Activated CD4-positive, alpha-beta T cell treated with anti-CD3 and anti-CD28 coated beads for 36 hours (primary cell): ENCODE data around the gene SMCO2. TPM values are rescaled to one million over a fixed set of nuclear protein-coding genes. Genes with fewer than 3 reads are reported as not detected.
A peak's percentile ranks its signal among the peaks of the same experiment; 100 is the strongest.

ENCODE experiments used
- ATAC-seq: fragments of 200-7000 bp; cut with Tn5 transposase; one replicate; pipeline ENCODE4 v1.10.0; 2021; ENCODE audit warnings: mild to moderate bottlenecking, moderate library complexity
- CTCF ChIA-PET: fragments of 350-600 bp; sonication (Branson Sonifier 250); formaldehyde crosslinking; loops from one replicate; lab custom pipeline; 2021; ENCODE audit warnings: antibody characterized with exemption; lab: Charles Lee
- POLR2A ChIA-PET: fragments of 350-600 bp; sonication (Branson Sonifier 250); formaldehyde crosslinking; loops from one replicate; lab custom pipeline; 2021; ENCODE audit warnings: antibody characterized with exemption, inconsistent platforms; lab: Charles Lee
- DNase-seq: peaks from one replicate; pipeline ENCODE4 v3.0.0-alpha.2; 2020
- H3K27ac Mint-ChIP-seq: one replicate; pipeline ENCODE4 v1.8.0; 2021; ENCODE audit warnings: mixed read lengths
- H3K27me3 Mint-ChIP-seq: one replicate; pipeline ENCODE4 v1.8.0; 2021; ENCODE audit warnings: mixed read lengths
- H3K36me3 Mint-ChIP-seq: one replicate; pipeline ENCODE4 v1.8.0; 2021; ENCODE audit warnings: low read depth, mixed read lengths
- H3K4me1 Mint-ChIP-seq: one replicate; pipeline ENCODE4 v1.8.0; 2021; ENCODE audit warnings: mixed read lengths
- H3K4me3 Mint-ChIP-seq: one replicate; pipeline ENCODE4 v1.8.0; 2021; ENCODE audit warnings: mild to moderate bottlenecking, moderate library complexity, mixed read lengths
- H3K9me3 Mint-ChIP-seq: one replicate; pipeline ENCODE4 v1.8.0; 2021; ENCODE audit warnings: low read depth, mixed read lengths
- intact Hi-C, 2 experiments: fragments of 100-400 bp; cut with DNase I in 1 of 2; cut with micrococcal nuclease in 1 of 2; formaldehyde crosslinking; loops; one replicate each; pipeline versions ENCODE4 v1.14.2 to v1.15.1; 2022 to 2024; cut with DNase I, micrococcal nuclease
- total RNA-seq, 2 experiments: library from RNA; stranded (reverse); gene quantifications; one replicate each; pipeline ENCODE4 v1.2.3, GENCODE V29; 2021

SMCO2 gene
- total RNA-seq, 2 experiments from 2014 or later: 0.23 TPM; not detected in 1

- Mint-ChIP-seq H3K36me3 (no peaks in the 10 kb centered on the region), H3K9me3 (no peaks in the 10 kb centered on the region), H3K4me1 (peaks cover 7% of the 10 kb centered on the region), H3K27me3 (peaks cover 9% of the 10 kb centered on the region), H3K4me3 (no peak overlapping the region), H3K27ac (no peak overlapping the region)
- ATAC-seq (no peak), DNase-seq (no peak)
- ChIA-PET CTCF (interaction anchor here (0.5 to 1.4 kb wide), 2 partner anchors 19 to 568 kb away, joined by 3 to 6 read pairs; no protein-coding TSS in a partner anchor), POLR2A (interaction anchor here (0.6 kb wide), 1 partner anchor 66 kb away, joined by 7 read pairs; no protein-coding TSS in a partner anchor)
- intact Hi-C loops: no loop called here
Measured at GRCh38 chr12:27453421-27453820, 6.9 kb downstream of the SMCO2 start.

DNA sequence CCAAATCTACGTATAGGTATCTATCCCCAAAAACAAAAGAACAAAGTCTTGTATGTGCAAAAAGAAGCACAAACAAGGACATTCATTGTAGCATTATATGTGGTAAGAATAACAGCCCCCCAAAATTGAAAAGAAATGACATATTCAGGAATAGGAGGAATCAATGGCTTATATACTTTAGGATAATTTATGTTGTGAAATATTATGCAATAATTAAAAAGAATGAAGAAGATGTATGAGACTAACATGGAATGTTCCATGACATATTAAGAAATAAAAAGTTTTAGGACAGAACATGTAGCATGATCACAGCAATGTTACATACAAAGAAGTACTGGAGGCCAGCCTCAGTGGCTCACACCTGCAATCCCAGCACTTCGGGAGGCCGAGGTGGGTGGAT is 9.1 kb downstream of the SMCO2 start:
- H3K4me1 Mint-ChIP-seq: peaks cover 20% of the 10 kb centered on the region
- intact Hi-C loops: no loop called here
- H3K4me3 Mint-ChIP-seq: no peak overlapping the region
- no peaks in the 10 kb centered on the region for H3K36me3 Mint-ChIP-seq
- peaks cover 12% of the 10 kb centered on the region for H3K27me3 Mint-ChIP-seq
- CTCF ChIA-PET: interaction anchor here (0.6 kb wide), 1 partner anchor 19 kb away, joined by 3 read pairs; no protein-coding TSS in a partner anchor
- H3K9me3 Mint-ChIP-seq: peaks cover 2% of the 10 kb centered on the region
- no peak for ATAC-seq
- no peak overlapping the region for H3K27ac Mint-ChIP-seq
- POLR2A ChIA-PET: no interaction called here
- DNase-seq: no peak

- peaks cover 8% of the 10 kb centered on the region for H3K27me3 Mint-ChIP-seq
- DNase-seq (no peak), ATAC-seq (no peak)
- peaks cover 31% of the 10 kb centered on the region for H3K4me1 Mint-ChIP-seq
- peaks cover 2% of the 10 kb centered on the region for H3K9me3 Mint-ChIP-seq
- intact Hi-C loops: no loop called here
- ChIA-PET CTCF (interaction anchor here (0.5 kb wide), 1 partner anchor 16 kb away, joined by 3 read pairs; no protein-coding TSS in a partner anchor), POLR2A (no interaction called here)
- no peak overlapping the region for H3K27ac Mint-ChIP-seq
- H3K36me3 Mint-ChIP-seq: no peaks in the 10 kb centered on the region
- no peak overlapping the region for H3K4me3 Mint-ChIP-seq
Measured at GRCh38 chr12:27456618-27457017, 10.1 kb downstream of the SMCO2 start.

GRCh38 chr12:27460471-27460978 is 14.0 kb downstream of the SMCO2 start:
- Mint-ChIP-seq H3K4me3 (peak overlapping the region; percentile 46), H3K4me1 (peaks cover 57% of the 10 kb centered on the region), H3K27me3 (peaks cover 11% of the 10 kb centered on the region), H3K27ac (peak overlapping the region; percentile 44), H3K9me3 (peaks cover 2% of the 10 kb centered on the region), H3K36me3 (no peaks in the 10 kb centered on the region)
- intact Hi-C loops: loop anchor here in 1 of 2 experiments (1.0 to 5.0 kb wide), 3 partner anchors 38 to 362 kb away; no protein-coding TSS in a partner anchor
- peak; percentile 65 for DNase-seq
- ChIA-PET CTCF (interaction anchor here (1.0 kb wide), 1 partner anchor 10 kb away, joined by 6 read pairs; no protein-coding TSS in a partner anchor), POLR2A (no interaction called here)
- peak; percentile 71 for ATAC-seq

GRCh38 chr12:27462151-27462694 is 15.7 kb downstream of the SMCO2 start:
- Mint-ChIP-seq H3K9me3 (peaks cover 4% of the 10 kb centered on the region), H3K4me3 (no peak overlapping the region), H3K27me3 (peaks cover 14% of the 10 kb centered on the region), H3K4me1 (peaks cover 54% of the 10 kb centered on the region), H3K27ac (no peak overlapping the region), H3K36me3 (no peaks in the 10 kb centered on the region)
- DNase-seq: peak; percentile 35
- intact Hi-C loops: loop anchor here (2.0 to 5.0 kb wide), 3 partner anchors 37 to 713 kb away; no protein-coding TSS in a partner anchor
- ATAC-seq: peak; percentile 51
- CTCF ChIA-PET: interaction anchor here (1.0 to 1.1 kb wide), 2 partner anchors 19 to 255 kb away, joined by 3 to 5 read pairs; no protein-coding TSS in a partner anchor
- POLR2A ChIA-PET: no interaction called here

DNA sequence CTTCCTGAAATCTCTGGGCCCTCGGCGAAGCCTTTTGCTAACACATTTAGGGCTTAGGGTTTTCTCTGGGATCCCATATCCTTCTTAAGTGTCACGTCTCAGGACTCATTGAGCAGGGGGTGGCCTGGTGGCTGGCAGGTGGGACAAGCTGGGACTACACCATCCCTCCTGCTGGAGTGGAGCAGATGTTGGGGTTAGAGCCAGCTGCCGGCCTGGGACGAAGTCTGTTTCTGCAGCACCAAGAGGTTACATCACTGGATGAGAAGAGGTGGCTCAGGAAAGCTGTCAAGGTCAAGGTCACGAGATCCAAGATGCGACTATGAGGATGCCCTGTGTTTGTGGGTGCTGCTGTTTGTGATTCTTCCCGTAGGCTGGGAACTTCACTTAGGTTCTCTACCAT is 16.3 kb downstream of the SMCO2 start:
- peaks cover 50% of the 10 kb centered on the region for H3K4me1 Mint-ChIP-seq
- CTCF ChIA-PET: interaction anchor here (0.5 to 1.1 kb wide), 2 partner anchors 9 to 19 kb away, joined by 3 to 5 read pairs; no protein-coding TSS in a partner anchor
- POLR2A ChIA-PET: no interaction called here

DNA sequence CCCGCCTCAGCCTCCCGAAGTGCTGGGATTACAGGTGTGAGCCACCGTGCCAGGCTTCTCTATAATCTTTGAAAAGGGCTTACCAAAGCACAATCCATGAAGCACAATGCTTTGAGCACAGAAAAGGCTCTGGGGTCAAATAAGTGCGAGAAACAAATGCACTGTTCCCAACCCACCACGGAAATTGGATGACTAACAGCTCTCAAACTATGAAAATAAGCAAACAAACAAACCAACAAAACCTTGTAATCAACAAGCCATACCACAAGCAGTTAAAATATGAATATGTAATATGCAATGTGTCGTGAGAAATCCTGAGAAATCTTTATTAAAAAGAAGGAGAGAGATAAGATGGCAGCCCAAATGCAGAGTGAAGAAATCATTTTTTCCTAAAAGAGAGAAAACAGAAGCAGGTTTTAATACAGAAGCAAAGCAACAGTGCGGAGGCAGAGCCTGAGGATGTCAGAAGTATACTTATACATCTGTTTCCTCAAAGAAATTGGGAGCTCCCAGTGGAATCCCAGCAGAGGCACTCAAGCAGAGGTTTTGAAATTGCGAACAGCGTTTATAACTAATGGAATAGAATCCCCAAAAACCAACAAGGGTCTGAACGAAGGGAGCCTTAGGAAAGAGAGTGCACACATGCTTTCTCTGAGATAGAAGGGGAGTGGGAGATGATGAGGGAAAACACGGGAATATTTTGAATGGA is 17.1 kb downstream of the SMCO2 start:
- ATAC-seq: no peak
- Mint-ChIP-seq H3K36me3 (no peaks in the 10 kb centered on the region), H3K27ac (no peak overlapping the region), H3K9me3 (peaks cover 4% of the 10 kb centered on the region), H3K4me3 (no peak overlapping the region), H3K27me3 (peaks cover 11% of the 10 kb centered on the region), H3K4me1 (peaks cover 50% of the 10 kb centered on the region)
- CTCF ChIA-PET: interaction anchor here (0.5 to 1.3 kb wide), 3 partner anchors 9 to 29 kb away, joined by 3 to 4 read pairs (median 4); no protein-coding TSS in a partner anchor
- intact Hi-C loops: loop anchor here (2.0 to 5.0 kb wide), 3 partner anchors 35 to 715 kb away; no protein-coding TSS in a partner anchor
- POLR2A ChIA-PET: interaction anchor here (1.2 kb wide), 1 partner anchor 60 kb away, joined by 3 read pairs; the partner anchor contains the start of gene PPFIBP1
- DNase-seq: no peak

More for the DNA sequence above, 16.3 kb downstream of the SMCO2 start:
- H3K27ac Mint-ChIP-seq: no peak overlapping the region
- H3K4me3 Mint-ChIP-seq: no peak overlapping the region
- H3K27me3 Mint-ChIP-seq: peaks cover 11% of the 10 kb centered on the region
- intact Hi-C loops: loop anchor here (2.0 to 5.0 kb wide), 3 partner anchors 36 to 714 kb away; no protein-coding TSS in a partner anchor
- no peaks in the 10 kb centered on the region for H3K36me3 Mint-ChIP-seq
- DNase-seq: no peak
- no peak for ATAC-seq
- peaks cover 4% of the 10 kb centered on the region for H3K9me3 Mint-ChIP-seq

GRCh38 chr12:27464220-27464554 is 17.7 kb downstream of the SMCO2 start:
- H3K9me3 Mint-ChIP-seq: peaks cover 4% of the 10 kb centered on the region
- peak; percentile 70 for DNase-seq
- peaks cover 49% of the 10 kb centered on the region for H3K4me1 Mint-ChIP-seq
- ChIA-PET POLR2A (interaction anchor here (1.2 kb wide), 1 partner anchor 59 kb away, joined by 3 read pairs; the partner anchor contains the start of gene PPFIBP1), CTCF (interaction anchor here (0.5 to 1.3 kb wide), 3 partner anchors 8 to 63 kb away, joined by 3 to 4 read pairs (median 4); no protein-coding TSS in a partner anchor)
- ATAC-seq: peak; percentile 30
- H3K4me3 Mint-ChIP-seq: no peak overlapping the region
- intact Hi-C loops: loop anchor here in 1 of 2 experiments (5.0 kb wide), 1 partner anchor 358 kb away; no protein-coding TSS in a partner anchor
- no peak overlapping the region for H3K27ac Mint-ChIP-seq
- H3K27me3 Mint-ChIP-seq: peaks cover 10% of the 10 kb centered on the region
- H3K36me3 Mint-ChIP-seq: no peaks in the 10 kb centered on the region

GRCh38 chr12:27467641-27468040 is 21.1 kb downstream of the SMCO2 start:
- POLR2A ChIA-PET: no interaction called here
- no peak for ATAC-seq
- no peak for DNase-seq
- H3K4me3 Mint-ChIP-seq: no peak overlapping the region
- intact Hi-C loops: no loop called here
- peaks cover 1% of the 10 kb centered on the region for H3K9me3 Mint-ChIP-seq
- H3K36me3 Mint-ChIP-seq: no peaks in the 10 kb centered on the region
- no peak overlapping the region for H3K27ac Mint-ChIP-seq
- peaks cover 13% of the 10 kb centered on the region for H3K27me3 Mint-ChIP-seq
- CTCF ChIA-PET: interaction anchor here (0.6 kb wide), 1 partner anchor 205 kb away, joined by 3 read pairs; no protein-coding TSS in a partner anchor
- H3K4me1 Mint-ChIP-seq: peaks cover 25% of the 10 kb centered on the region

GRCh38 chr12:27468241-27468640 is 21.7 kb downstream of the SMCO2 start:
- ATAC-seq (no peak), DNase-seq (no peak)
- Mint-ChIP-seq H3K27ac (no peak overlapping the region), H3K9me3 (peaks cover 1% of the 10 kb centered on the region), H3K4me1 (peaks cover 25% of the 10 kb centered on the region), H3K36me3 (no peaks in the 10 kb centered on the region), H3K27me3 (peaks cover 11% of the 10 kb centered on the region), H3K4me3 (no peak overlapping the region)
- POLR2A ChIA-PET: no interaction called here
- intact Hi-C loops: no loop called here
- CTCF ChIA-PET: interaction anchor here (0.6 kb wide), 1 partner anchor 204 kb away, joined by 3 read pairs; no protein-coding TSS in a partner anchor

DNA sequence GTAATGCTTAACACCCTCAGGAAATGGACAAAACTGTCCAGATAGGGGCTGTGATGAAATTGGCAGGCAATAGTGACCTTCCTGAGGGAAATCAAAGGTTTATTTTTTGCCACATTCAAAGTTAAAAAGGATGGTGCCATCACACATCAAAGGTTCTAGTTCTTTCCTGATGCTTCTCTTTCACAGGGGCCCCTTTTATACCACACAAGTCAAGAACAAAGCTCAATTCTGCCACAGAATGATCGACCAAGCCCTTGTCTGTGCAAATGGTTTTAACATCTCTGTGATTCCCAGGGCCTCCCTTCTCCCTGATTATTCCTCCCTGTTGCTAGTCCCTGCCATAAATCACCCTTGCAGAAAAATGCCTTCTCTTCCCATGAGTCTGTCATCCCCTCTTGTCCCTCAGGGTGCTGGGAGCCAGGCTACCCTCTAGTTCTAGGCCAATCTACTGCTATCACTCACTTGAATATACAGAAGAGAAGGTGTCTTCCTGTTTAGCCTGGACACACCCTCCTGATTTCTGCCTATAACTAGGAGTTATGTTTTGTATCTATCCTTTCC is 22.7 kb downstream of the SMCO2 start:
- ATAC-seq (no peak), DNase-seq (no peak)
- intact Hi-C loops: no loop called here
- Mint-ChIP-seq H3K4me3 (no peak overlapping the region), H3K4me1 (peaks cover 19% of the 10 kb centered on the region), H3K9me3 (peaks cover 1% of the 10 kb centered on the region), H3K36me3 (no peaks in the 10 kb centered on the region), H3K27ac (no peak overlapping the region), H3K27me3 (peaks cover 9% of the 10 kb centered on the region)
- POLR2A ChIA-PET: no interaction called here
- CTCF ChIA-PET: no interaction called here
